NCI-H1105 treated with DMSO at 0.1 percent for 48 hours (cell line): ENCODE measurements around the gene DVL3.
"Not testable (repeated sequence)": the region's sequence is repeated elsewhere in the genome, so short reads cannot be mapped to it uniquely, and the experiment has no call there.

Source experiments
- DNase-seq: peaks from one replicate; lab custom pipeline; 2025; lab: John Stamatoyannopoulos, UW

The DVL3 gene

GRCh38 chr3:184155644-184156521 is 706 bp downstream of the DVL3 start:
- peak; percentile 57 for DNase-seq

DNA sequence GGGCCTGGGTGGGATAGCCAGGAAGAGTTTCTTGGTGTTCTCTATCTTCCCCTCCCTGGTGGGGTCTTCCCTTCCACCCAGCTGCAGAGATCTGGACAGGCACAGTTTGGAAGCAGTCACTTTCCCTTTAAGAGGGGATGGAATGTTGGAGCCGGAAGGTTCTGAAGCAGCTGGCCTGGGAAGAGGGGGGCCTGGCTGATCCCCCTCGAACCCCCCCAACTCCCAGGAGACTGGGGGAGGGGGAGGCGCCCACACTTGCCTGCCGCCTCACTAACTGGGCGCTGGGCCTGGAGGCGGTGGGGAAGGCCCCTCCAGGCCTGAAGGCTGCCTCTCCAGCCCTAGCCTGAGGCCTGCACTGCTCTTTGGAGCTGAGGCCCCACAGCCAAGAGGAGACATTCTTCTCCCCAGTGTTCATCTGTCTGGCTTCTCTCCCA is 1.4 kb downstream of the DVL3 start:
- peak; percentile 67 for DNase-seq

GRCh38 chr3:184157206-184157605 is 2.0 kb downstream of the DVL3 start:
- DNase-seq = no peak

DNA sequence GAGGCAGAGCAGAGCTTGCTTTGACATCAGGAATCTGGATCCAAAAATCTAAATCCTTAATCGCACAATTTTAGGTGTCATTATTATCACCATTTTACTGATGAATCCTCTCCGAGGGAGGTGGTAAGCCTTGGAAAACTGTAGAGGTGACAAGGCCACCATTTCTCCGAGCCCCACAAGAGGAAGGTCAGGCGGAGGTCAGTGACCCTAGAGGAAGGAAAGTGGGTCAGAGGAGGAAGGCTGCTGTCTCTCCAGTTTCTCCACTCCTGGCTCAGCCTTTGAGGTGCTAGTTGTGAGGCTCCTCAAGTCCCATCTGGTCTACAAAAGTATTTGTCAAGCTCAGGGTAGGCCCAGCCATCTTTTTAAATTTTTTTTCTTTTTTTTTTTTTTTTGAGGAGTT is 3.2 kb downstream of the DVL3 start:
- no peak for DNase-seq

DNA sequence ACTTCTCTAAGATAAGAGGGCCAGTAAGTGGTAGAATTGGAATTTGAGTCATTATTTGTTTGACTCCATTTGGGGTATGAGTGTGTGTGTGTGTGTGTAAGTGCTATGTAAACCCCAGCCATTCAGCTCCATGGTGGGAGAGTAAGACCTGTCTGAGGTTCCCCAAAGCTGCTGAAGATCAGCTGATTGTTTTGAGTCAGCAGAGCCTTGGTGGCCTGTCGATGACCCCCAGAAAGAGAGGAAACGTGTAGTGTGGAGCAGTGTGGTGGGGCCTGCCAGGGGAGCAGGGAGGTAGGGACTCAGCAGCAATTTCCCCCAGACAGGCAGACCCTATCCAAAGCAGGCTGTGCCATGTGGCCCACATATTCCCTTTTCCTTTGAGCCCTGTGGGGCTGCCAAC is 5.3 kb downstream of the DVL3 start:
- DNase-seq = no peak

DNA sequence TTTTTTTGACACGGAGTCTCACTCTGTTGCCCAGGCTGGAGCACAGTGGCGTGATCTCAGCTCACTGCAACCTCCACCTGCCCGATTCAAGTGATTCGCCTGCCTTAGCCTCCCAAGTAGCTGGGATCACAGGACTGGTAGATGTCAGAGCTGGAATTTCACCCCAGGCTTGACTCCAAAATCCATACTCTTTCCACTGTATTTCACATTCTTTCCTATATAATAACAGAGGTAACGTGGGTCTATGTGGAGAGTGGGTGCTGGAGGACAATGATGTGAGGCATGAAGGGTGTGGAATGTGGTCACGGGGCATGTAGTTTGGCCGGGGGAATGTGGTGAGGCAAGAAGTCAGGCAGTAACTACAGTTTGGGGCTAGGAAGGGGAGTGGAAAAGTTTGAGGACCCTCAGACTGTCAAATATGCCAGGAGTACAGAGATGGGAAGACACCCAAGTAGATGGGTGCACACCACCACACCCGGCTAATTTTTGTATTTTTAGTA is 7.4 kb downstream of the DVL3 start:
- not testable (repeated sequence) for DNase-seq

GRCh38 chr3:184164648-184165330 is 9.6 kb downstream of the DVL3 start:
- no peak for DNase-seq

DNA sequence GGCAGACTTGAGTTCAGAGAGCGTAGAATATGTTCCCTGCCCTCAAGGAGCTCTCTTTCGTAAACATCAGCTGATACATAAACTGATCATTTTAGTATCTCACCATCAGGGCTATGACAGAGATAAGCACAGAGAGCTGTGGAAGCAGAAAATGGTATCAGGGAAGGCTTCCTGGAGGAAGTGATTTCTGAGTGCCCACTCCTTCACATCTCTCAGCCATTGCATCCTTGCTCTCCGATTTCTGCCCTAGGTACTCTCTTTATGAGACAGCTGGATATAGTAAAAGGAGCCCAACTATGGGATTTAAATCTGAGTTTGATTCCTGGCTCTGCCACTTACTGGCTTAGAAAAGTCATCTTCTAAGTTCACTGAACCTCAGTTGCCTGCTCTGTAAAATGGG is 10.4 kb downstream of the DVL3 start:
- no peak for DNase-seq

- DNase-seq = no peak
These were observed 11.5 kb downstream of the DVL3 start for GRCh38 chr3:184166671-184167070.

GRCh38 chr3:184167786-184168185 is 12.6 kb downstream of the DVL3 start:
- no peak for DNase-seq

DNA sequence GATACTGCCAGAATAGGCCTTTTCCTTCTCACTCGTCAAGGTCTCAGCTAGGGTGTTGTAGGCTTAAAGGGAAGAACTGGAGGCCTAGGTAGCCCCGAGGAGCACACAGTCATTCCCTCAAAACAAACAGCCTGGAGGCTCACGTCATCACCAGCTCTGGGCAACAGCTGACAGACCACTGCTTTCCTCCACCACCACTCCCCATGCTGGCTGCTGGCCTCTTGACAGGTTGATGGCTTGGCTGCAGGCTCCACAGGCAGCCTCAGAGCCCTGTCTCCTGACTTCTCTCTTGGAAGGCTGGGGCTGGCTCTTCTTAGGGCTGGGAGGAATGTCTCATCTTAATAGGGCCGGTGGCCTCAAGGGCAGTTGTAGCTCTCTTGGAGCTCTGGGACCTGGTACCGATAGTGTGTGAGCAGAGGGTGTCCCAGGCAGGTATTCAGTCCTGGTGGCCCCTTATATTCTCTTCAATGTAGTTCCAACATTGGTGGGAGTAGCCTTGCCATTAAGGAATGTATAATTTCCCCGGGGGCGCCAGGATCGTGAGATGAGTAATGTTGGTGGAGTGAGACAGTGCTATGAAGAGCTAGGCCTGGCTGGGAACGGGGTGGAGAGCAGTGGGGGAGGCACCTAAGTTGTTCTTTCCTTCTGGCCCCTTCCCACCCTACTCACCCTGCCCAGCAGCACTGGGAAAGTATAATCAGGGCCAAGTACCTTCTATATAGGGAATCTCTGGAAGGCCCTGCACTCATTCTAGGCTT is 13.4 kb downstream of the DVL3 start:
- no peak for DNase-seq

DNA sequence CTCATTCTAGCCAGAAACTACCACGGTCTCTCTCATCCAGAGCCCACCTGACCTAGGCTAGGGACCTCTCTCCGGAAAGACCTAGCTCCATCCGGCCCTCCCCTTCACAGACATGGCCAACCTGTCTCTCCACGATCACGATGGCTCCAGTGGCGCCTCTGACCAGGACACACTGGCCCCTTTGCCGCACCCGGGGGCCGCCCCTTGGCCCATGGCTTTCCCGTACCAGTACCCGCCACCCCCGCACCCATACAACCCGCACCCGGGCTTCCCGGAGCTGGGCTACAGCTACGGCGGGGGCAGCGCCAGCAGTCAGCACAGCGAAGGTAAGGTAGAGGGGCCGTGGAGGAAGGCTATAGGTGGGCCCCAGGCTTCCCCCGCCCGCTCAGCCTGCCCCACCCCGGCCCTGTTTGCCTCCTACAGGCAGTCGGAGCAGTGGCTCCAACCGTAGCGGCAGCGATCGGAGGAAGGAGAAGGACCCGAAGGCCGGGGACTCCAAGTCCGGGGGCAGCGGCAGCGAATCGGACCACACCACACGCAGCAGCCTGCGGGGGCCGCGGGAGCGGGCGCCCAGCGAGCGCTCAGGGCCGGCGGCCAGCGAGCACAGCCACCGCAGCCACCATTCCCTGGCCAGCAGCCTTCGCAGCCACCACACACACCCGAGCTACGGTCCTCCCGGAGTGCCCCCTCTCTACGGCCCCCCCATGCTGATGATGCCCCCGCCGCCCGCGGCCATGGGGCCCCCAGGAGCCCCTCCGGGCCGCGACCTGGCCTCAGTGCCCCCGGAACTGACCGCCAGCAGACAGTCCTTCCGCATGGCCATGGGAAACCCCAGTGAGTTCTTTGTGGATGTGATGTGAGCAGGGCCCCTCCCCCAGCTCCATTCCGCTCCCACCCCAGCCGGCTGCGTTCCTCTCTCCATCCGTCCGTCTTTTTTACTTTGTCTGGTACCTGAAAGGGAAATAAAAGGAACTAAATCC is 15.0 kb downstream of the DVL3 start:
- no peak for DNase-seq

DNA sequence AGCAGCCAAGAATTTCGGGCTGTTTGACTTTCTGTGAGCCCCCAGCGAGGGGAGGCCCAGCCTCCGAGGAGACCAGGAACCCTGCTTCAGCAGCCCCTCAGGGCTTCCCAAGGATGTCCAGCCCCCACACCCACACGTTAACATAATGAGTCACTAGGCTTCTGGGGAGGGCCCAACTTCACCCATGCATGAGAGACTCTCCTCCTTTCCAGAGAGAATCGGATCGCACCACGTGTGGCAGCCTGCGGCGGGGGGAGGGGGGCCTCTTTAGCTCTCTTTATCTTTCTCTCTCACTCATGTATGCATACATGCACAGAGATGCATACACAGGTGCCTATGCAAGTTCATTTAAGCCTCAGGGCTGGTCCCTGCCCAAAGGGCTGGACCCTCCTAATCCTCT is 16.4 kb downstream of the DVL3 start:
- no peak for DNase-seq

DNA sequence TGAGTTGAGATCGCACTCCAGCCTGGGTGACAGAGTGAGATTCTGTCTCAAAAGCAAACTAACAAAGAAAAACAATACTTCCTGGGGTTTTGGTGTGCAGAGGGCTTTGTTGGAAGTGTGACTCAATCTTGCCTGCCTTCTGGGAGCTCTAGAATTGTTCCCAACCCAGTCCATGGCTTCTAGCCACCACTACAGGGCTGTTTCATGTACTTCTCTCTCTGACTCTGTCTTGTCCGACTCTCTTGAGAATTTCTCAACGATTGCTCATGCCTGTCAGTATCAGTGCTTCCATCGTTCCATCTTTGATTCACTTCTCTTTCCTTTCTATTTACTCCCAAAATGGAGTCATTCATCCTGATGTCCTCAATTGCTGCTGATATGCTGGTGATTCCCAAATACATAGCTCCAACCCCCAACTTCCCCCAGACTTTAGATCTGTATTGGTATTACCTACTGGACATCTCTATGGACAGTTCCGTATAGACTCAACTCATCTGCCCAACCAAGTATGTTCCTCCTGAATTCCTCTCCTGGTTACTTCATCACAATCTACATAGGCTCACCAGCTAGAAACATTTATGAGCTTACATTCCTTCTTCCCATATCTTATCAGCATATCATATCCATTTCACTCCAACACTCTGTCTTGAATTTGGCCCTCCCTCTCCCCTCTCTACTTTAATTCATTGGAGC is 17.6 kb downstream of the DVL3 start:
- DNase-seq = no peak

GRCh38 chr3:184173374-184173722 is 18.2 kb downstream of the DVL3 start:
- DNase-seq = no peak

DNA sequence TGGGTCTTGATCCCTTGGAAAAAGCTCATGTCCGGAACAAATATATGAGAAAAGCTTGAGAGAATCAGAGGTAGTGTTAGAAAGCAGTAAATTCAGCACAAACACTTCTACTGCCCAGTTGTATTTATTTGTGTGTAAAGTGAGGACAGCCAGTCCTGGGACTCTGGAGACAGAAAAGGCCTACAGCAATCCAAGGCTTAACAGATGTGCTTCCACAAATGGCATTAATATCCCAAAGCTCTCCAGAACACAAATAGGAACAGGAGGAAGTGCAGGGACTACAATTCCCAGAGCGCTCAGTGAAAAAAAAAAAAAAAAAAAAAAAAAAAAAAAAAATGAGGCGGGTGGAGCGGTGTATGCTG is 19.1 kb downstream of the DVL3 start:
- DNase-seq = no peak

DNA sequence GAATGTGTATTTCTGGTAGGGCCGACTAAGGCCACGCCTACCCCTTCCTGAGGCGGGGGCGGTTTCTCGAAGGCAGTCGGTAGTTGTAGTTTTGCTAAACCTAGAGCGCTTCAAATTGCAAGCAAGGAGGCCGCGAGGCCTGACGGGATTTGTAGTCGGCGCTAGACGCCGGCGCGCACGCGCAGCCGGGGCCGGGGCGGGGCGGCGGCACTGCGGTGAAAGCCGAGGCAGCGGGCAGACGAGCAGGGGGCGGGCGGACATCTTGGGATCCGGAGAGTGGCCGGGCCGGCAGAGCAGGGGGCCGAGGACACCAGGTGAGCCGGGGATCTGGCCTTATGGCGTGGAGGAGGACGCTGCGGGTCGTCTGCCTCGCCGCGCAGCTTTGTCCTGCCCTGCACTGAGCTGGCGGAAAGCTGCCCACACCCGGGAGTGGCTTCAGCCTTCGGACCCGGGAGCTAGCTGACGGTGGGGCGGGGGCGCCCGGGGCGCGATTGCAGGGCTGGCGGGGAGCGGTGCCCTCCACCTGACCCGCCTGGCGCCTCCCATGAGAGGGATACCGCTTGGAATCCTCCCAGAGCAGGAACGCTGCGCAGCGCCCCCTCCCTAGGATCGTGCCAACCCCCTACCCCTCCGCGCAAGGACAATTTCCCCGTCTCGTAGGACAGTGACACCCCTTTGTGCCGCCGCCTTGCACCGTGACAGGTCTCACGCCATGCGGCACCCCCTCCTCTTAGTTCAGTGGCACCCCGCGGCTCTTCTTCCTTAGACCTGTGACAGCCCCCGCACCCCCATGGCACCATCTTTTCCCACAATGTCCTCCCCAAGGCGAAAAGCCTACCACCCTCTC is 19.7 kb downstream of the DVL3 start, which contains the start of gene AP2M1:
Gene AP2M1, plus strand, starts transcription at position 210 of the 847 bp plus-strand sequence. CDS start 2,139 bp downstream, outside the sequence.
- peak; percentile 100 for DNase-seq

GRCh38 chr3:184175506-184175905 is 20.3 kb downstream of the DVL3 start:
- no peak for DNase-seq

DNA sequence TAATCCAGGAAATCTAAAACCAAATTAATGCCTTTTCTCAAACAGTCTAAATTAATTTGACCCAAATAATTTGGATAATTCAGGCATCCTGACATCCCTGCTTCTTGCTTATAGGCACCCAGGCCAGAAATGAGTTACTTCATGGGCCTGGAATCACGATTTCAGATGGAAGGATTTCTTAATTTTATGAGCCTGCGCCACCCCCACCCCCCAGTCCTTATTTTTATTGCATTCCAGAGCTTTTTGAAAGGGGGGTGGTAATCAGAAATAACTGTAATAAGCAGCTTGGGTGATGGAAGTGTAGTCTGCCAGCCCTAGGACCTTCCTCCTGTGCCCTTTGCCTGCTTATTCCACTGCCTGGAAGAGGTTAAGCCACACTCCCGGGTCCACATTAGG is 20.8 kb downstream of the DVL3 start:
- DNase-seq = no peak
